HG03066 (cell line): ENCODE data around the gene FAM222A.

Experiments
- ATAC-seq: cut with Tn5 transposase; IDR thresholded peaks from one replicate; pipeline ENCODE4 v1.9.1; 2021; ENCODE audit warnings: low read depth; ENCODE audit not compliant: unreplicated experiment

Gene FAM222A

DNA sequence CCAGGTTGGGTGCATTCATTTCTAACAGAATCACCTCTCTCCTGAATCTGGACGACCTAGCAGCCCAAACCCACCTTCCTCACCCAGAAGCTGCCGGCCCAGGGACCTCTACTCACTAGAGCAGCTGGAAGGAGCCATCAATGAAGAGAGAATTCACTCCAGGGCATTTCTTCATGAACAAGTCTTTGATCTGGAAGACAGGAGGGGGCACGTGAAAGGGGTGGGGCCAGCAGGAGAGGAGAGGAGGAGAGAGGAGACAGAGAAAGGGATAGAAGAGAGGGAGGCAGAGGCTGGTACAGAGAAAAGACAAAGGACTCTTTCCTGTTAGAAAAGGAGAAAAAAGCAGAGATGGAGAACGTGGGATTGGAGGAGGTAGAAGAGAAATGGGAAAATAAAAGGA is 79.8 kb downstream of the FAM222A start:
- no peak for ATAC-seq

DNA sequence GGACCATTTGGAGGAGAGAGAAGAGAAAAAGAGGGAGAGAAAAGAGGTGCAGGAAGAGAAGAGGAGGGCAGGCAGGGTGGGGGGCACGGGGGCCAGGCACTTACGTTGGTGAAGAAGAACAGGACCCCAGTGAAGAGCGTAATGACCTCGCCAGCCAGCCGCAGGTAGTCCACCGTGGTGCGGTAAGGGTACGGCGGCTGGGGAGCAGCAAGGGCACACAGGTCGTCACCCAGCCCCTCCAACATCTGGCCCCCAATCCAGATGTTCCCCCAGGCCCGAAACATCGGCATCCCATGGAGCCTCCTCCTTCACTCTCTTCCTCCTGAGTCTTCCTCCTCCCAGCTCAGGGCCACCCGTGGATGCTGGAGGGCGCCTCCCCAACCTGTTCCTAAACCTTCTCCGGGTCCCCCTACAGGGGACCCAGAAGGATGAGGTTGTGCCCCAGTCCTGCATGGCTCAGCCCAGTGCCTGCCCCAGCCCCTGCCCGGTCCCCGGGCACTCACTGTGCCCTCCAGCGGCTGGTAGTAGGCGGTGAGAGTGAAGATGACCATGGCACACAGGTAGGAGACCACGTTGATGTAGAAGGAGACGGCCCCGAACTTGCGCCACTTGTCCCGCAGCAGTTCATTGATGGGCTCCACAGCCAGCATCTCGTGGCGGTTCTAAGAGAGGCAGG is 80.3 kb downstream of the FAM222A start:
- ATAC-seq = no peak

DNA sequence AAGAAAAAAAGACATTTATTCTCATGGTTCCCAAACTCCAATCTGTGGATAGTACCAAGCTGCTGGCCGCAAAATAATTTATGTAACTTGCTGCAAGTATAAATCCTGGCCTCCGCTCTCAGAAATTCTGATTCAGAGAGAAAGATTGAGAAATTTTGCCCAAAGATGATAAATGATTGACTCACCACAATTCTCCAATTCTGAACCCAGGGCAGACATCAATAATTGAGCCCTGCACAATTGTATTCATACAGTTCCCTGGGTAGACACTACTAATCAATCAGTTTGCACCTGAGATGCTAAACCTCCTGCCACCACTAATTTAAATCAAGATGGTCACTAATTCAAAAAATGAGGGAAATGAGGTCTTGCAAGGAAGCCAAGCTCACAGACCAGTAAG is 81.4 kb downstream of the FAM222A start:
- no peak for ATAC-seq

DNA sequence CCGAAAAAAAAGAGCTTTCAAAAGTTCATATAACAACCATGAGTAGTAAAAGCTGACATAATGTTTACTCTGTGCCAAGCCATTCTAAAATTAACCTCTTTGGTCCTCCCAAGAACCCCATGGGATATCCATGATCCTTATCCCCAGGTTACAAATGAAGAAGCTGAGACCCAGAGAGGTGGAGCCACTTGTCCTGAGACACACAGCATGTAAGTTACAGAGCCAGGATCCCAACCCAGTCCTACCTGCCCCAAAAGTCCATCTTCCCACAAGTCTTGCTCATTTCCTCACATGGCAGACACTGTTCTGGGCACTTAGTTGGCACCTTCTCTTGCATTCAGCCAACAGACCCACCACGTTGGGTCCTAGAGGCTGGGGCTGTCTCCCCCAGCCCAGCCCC is 82.4 kb downstream of the FAM222A start:
- ATAC-seq = no peak

DNA sequence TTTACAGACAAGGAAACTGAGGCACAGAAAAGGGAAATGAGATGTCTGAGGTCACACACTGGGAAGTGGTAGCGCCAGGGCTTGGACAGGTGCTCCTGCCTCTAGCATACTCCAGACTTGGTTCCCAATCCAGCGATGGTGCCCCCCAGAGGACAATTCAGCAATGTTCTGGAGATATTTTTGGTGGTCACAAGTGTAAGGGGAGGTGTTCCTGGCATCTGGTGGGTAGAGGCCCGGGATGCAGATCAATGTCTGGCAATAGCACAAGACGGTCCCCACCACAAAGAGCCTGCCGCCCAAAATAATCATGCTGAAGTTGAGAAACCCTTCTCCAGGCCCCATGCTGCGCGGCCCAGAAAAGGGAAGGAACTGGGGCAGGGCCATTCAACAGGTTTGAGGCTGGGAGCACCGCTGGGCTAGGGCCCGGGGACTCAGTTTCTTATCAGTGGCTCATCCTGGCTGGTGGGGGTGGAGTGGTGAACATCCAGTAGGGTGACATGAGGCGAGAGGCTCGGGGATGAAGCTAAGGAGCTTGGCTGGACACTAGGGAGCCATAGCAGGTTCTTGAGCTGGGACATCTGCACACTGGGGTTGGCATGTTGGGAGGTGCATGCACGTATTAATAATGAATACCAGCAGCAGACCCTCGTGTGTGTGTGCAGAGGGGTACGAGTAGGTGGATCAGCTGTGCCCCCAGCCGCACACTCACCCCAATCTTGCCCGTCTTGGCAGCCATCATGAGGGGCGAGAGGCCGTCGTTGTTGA is 84.5 kb downstream of the FAM222A start:
- no peak for ATAC-seq

DNA sequence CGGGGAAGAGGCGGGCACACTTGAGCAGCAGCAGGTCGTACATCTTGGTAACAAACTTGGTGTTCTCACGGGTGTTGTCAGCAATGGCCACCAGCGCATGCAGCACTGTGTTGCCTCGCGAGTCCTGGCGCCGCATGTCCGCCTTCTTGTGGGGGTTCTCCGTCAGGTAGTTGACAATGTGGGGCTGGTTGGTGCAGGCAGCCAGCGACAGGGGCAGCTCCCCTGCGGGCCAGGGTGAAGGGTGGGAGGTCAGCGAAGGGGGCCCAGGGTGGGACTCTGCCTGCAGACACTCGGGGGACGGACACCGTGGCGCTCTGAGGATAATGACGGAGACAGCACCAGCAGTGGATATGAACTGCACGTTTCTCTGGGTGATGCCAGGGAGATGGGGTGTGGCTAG is 85.1 kb downstream of the FAM222A start:
- ATAC-seq = no peak

DNA sequence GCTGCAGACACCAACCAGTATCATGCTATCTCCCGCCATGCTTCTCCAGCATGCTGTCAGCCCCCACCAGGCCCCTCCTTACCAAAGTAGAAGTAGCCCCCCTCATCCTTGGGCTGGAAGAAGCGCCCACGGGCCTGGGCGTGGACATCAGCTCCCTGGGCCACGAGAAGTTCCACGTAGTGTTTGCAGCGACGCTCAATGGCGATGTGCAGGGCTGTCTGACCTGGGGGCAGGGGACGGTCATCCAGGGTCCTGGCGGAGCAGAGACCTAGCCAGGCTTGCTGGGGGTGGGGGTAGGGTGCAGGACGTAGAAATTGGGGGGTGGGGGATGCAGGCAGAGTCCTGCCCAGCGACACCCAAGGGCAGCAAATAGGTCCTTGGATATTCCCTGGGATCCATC is 86.9 kb downstream of the FAM222A start:
- no peak for ATAC-seq

DNA sequence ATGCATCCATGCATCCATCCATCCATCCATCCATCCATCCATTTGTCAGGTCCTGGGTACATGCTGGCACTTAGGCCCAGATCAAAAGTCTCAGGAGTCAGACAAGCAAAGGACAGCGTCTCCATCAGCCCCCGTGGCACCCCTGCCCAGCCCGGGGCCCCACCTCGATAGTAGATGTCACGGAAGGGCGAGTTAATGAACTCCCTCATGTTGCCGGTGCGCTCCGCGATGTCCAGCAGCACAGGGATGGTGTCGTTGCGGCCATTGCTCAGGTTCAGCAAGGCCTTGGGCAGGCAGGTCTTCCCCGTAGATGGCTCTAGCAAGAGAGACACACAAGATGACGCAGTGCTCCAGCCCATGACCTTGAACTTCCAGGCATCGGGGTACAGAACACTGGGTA is 89.2 kb downstream of the FAM222A start:
- no peak for ATAC-seq

DNA sequence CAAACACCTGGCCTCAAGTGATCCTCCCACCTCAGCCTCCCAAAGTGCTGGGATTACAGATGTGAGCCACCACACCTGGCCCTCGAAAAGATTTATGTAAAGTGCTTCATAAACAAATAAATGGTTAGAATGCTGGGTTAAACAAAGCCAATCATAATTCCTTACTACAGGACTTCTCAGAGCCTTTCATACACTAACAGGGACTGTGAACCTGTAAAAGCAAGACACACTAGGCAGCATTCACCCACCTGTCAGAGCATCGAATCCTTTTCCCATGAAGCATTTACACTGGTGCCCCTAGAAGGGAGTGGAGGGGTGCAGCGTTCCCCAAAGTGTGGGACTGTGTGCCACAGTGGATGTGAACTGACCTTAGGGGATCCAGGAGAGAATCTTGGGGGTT is 90.1 kb downstream of the FAM222A start:
- ATAC-seq = no peak

DNA sequence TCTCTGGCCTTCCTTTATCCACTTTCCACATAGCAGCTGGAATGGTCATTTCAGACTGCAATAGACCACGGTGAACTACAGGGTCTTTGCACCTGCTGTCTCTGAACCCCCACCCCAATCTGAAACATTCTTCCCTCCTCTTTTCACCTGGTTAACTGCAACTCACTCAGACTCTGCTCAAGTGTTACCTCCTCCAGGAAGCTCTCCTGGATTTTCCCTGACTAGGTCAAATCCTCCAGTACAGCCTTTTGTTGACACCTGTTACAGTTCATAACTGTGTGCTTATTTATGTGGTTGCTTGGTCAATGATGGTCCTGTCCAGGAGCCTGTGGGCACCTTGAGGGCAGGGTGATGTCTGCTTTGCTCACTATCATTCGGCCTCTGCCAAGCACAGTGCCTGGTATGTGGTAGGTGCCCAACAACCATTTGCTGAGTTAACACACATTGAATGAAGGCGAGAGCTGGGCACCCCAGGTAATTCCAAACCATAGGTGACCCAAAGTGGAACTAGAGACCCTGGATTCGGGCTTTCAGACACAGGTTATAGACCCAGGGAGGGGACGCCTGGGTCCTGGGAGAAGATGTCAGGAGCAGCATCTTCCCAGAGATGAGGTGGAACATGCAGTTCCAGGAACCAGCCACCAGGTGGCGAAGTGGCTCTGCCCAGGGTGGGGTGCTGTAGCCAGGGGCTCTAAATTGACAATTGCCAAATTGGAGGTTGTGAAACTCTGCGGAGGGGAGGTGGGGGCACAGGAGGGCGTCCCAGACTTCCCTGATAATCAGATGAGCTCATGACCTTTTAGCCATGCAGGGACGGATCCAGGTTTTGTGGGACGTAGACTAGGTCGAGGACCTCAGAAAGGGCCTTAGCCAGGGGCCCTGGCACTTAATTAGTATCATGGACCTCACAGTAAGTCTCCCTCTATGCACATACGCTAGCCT is 91.5 kb downstream of the FAM222A start:
- no peak for ATAC-seq

DNA sequence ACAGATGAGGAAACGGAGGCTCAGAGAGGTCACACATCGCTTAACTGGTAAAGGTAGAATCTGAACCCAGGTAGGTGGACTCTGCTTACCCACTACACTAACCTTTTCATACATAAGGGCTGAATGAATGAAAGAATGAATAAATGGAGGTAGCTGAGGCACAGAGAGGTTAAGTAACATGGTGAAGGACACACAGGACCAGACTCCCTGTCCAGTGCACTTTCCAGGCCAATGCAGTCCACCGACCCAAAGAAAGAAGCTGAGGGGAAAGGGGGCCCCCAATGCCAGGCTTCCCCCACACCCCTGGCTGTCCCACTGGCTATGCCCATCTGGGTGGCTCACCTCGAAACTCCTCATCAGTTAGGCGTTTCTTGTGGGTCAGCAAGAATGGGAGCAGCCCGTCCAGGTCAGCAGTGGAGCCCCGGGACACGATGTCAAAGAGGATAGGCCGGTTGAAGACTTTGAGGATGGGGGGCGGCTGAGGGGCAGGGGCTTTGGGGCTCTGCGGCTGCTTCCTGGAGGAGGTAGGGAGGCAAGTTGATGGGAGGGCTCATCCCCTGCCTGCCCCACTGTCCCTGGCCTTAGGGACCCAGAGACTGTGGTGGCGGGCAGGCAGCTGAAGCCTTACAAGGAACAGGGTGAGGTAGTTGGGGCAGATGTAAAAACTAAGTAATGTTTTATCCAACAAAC is 94.5 kb downstream of the FAM222A start:
- no peak for ATAC-seq

DNA sequence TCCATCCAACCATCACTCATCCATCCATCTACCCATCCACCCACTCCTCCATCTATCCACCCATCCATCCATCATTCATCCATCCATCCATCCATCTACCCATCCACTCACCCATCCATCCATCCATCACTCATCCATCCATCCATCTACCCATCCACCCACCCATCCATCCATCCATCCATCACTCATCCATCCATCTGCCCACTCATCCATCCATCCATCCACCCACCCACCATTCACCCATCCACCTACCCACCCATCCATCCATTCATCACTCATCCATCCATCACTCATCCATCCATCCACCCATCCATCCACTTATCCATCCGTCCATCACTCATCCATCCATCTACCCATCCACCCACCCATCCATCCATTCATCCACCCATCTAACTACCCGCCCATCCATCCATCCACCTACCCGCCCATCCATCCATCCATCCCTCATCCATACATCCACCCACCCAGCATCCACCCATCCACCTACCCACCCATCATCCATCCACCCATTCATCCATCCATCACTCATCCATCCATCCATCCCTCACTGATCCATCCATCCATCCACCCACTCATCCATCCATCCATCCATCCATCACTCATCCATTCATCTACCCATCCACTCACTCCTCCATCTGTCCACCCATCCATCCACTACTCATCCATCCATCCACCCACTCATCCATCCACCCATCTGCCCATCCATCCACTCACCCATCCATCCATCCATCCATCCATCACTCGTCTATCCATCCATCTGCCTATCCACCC is 95.4 kb downstream of the FAM222A start:
- no peak for ATAC-seq

DNA sequence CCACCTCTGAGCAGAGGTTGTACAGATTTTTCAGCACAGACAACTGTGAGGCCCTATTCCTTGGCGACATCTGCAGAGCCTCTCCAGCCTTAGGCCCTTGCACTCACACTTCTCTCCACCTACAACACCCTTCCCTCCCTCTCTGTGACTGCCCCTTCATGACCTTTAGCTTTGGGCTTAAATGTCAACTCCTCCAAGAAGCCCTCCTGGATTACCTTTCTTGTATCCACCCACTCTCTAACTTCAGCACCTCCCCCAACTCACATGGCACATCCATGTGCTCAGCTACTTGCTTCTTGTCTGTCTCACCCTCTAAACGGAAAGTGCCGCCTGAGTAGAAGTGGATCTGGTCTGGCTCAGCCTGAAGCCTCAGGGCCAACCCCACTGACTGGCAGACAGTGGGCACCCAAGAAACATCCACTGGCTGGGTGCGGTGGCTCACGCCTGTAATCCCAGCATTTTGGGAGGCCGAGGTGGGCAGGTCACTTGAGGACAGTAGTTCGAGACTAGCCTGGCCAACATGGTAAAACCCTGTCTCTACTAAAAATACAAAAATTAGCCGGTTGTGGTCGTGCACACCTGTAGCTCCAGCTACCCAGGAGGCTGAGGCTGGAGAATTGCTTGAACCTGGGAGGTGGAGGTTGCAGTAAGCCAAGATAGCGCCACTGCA is 97.5 kb downstream of the FAM222A start:
- ATAC-seq = no peak

DNA sequence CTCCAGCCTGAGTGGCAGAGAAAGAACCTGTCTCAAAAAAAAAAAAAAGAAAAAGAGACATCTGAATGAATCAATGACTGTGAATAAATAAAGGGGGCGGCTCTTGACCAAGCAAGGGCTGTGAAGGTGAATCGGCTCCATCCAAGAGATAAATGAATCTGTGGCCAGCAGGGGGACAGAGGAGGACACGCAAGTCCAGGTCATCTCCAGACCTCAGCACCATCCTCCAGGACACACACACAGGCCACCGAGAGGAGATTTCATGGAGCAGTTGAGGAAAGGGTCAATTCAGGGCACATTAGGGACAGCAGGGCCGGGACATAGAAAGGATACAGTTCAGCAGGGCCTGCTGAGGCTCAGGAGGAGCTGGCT is 98.0 kb downstream of the FAM222A start:
- no peak for ATAC-seq

DNA sequence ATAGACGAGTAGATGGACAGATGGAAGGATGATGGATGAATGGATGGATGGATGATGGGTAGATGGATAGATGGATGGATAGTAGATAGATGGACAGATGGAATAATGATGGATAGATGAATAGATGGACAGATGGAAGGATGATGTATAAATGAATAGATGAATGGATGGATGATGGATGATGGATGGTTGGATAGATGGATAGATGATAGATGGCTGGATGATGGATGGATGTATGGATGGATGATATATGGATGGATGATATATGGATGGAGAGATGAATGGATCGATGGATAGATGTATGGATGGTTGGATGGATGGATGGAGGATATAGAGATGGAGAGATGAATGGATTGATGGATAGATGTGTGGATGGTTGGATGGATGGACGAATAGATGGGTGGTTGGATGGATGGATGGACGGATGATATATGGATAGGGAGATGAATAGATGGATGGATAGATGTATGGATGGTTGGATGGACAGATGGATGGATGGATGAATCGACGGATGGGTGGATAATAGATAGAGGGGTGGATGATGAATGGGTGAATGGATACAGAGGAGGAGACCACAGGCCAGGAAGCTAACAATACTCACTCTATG is 100.3 kb downstream of the FAM222A start:
- no peak for ATAC-seq

DNA sequence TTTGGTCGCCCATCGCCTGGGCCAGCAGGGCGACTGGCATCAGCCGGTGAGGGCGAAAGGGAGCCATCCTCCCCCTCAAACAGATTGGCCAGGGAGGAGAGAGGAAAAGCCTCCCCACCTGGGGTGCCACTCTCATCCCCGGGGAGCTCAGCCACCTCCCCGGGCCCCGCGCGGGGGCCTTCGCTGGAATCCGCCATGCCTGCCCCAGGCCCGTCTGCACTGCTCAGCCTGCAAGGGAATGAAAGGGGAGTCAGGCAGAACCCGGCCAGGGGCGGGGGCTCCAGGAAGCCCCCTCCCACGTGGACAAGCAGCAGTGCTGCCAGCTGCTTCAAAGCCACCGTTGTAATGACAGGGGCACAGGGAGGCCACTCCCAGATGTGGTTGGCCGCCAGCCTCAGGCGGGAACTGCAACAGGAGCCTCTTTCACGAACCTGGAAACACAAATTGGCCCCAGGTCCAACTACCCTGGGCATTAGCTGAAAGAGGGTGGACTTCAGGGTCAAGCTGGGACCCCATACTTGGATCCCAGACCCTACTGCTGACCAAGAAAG is 101.0 kb downstream of the FAM222A start:
- no peak for ATAC-seq

DNA sequence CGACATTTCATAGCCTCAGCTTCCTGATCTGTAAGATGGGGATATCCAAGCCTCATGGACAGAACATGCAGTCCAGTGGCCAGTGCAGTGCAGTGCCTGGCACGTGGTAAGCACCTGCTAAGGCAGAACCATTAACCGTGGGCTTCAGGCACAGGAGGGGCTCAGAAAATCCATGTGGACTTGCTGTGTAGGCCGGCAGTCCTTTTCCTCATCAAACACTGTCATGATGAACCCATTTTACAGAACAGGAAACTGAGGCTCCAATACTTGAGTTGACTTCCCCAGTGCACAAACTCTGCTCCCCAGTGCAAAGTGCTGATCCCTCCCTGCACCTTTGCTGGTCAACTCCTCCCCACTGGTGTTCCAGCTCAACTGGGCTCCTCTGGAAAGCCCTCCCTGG is 101.6 kb downstream of the FAM222A start:
- no peak for ATAC-seq

DNA sequence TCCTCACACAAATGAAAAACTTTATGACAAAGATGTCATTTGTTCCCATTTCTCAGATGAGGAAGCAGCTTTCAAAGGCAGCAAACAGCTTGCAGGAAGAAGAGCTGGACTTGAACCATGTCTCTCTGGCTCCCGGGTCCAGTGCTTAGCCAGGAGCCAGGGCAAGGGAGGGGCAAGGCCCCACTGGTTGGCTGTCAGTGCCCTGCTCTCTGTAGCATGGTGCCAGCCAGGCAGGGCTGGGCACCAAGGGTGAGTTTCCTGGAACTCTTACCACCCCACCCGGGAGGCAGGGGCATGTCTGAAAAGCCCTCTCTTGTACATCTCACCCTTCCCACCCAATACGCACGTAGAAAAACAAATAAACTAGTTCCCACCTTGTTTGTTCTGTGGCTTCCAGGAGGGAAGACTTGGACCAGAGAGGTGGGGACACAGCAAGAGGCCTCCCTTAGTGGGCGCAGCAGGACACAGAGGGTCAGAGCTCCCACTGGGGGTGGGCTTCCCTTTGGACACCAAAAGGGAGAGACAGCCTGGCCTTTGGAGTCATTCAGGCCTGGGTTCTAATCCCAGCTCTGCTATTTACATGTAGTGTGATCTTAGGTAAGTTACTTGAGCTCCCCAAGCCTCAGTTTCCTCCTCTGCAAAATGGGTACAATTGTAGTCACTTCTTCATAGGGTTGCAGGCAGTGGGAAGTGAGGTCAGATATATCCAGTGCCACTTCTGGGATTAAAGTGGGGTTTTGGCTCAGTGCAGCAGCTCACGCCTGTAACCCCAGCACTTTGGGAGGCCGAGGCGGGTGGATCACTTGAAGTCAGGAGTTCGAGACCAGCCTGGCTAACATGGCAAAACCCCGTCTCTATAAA is 102.4 kb downstream of the FAM222A start:
- ATAC-seq = no peak
